ENCODE results near the gene PAH. TPM values are rescaled to one million over a fixed set of nuclear protein-coding genes. Genes with fewer than 3 reads are reported as not detected.

PAH gene
- total and polyA plus RNA-seq, 10 of the 15 experiments (the other 5 are each of a cell fraction or from before 2014, with no cell fraction given), result 0.20 to 4.8 (median 0.55) TPM; not detected in 1

DNA sequence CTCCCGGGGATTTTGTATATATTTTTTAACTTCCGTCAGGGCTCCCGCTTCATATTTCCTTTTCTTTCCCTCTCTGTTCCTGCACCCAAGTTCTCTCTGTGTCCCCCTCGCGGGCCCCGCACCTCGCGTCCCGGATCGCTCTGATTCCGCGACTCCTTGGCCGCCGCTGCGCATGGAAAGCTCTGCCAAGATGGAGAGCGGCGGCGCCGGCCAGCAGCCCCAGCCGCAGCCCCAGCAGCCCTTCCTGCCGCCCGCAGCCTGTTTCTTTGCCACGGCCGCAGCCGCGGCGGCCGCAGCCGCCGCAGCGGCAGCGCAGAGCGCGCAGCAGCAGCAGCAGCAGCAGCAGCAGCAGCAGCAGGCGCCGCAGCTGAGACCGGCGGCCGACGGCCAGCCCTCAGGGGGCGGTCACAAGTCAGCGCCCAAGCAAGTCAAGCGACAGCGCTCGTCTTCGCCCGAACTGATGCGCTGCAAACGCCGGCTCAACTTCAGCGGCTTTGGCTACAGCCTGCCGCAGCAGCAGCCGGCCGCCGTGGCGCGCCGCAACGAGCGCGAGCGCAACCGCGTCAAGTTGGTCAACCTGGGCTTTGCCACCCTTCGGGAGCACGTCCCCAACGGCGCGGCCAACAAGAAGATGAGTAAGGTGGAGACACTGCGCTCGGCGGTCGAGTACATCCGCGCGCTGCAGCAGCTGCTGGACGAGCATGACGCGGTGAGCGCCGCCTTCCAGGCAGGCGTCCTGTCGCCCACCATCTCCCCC, 41.2 kb upstream of the PAH start (continued):
- 0 out of 2 replicates have a peak, but pooled peaks have one; percentile 19 for TF ChIP-seq NR2C1 (IDR thresholded peaks at IDR 0.05)
- TF ChIP-seq HCFC1 (IDR thresholded peaks at IDR 0.05; ENCODE audit: low read length), result no peak
- TF ChIP-seq ZSCAN29 (IDR thresholded peaks at IDR 0.05), result peak; percentile 81
- peak; percentile 93 for TF ChIP-seq HDAC6 (IDR thresholded peaks at IDR 0.05; ENCODE audit: unreplicated experiment)
- peak; percentile 80 for TF ChIP-seq DPF2 (IDR thresholded peaks at IDR 0.05)
- TF ChIP-seq CBX5 (IDR thresholded peaks at IDR 0.05; ENCODE audit: low read depth), result no peak
- no peak for TF ChIP-seq TBL1XR1 (IDR thresholded peaks at IDR 0.05; ENCODE audit: low read depth, low read length)
- TF ChIP-seq, protein P1, sequence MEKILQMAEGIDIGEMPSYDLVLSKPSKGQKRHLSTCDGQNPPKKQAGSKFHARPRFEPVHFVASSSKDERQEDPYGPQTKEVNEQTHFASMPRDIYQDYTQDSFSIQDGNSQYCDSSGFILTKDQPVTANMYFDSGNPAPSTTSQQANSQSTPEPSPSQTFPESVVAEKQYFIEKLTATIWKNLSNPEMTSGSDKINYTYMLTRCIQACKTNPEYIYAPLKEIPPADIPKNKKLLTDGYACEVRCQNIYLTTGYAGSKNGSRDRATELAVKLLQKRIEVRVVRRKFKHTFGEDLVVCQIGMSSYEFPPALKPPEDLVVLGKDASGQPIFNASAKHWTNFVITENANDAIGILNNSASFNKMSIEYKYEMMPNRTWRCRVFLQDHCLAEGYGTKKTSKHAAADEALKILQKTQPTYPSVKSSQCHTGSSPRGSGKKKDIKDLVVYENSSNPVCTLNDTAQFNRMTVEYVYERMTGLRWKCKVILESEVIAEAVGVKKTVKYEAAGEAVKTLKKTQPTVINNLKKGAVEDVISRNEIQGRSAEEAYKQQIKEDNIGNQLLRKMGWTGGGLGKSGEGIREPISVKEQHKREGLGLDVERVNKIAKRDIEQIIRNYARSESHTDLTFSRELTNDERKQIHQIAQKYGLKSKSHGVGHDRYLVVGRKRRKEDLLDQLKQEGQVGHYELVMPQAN (conservative IDR thresholded peaks at IDR 0.05), result peak; percentile 73; the same call in 1 of the 2 replicates
- TF ChIP-seq, protein P2, sequence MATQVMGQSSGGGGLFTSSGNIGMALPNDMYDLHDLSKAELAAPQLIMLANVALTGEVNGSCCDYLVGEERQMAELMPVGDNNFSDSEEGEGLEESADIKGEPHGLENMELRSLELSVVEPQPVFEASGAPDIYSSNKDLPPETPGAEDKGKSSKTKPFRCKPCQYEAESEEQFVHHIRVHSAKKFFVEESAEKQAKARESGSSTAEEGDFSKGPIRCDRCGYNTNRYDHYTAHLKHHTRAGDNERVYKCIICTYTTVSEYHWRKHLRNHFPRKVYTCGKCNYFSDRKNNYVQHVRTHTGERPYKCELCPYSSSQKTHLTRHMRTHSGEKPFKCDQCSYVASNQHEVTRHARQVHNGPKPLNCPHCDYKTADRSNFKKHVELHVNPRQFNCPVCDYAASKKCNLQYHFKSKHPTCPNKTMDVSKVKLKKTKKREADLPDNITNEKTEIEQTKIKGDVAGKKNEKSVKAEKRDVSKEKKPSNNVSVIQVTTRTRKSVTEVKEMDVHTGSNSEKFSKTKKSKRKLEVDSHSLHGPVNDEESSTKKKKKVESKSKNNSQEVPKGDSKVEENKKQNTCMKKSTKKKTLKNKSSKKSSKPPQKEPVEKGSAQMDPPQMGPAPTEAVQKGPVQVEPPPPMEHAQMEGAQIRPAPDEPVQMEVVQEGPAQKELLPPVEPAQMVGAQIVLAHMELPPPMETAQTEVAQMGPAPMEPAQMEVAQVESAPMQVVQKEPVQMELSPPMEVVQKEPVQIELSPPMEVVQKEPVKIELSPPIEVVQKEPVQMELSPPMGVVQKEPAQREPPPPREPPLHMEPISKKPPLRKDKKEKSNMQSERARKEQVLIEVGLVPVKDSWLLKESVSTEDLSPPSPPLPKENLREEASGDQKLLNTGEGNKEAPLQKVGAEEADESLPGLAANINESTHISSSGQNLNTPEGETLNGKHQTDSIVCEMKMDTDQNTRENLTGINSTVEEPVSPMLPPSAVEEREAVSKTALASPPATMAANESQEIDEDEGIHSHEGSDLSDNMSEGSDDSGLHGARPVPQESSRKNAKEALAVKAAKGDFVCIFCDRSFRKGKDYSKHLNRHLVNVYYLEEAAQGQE (IDR thresholded peaks at IDR 0.05; ENCODE audit: low read depth, low read length), result no peak
- no peak for TF ChIP-seq RAD51 (IDR thresholded peaks at IDR 0.05)
- no peak for TF ChIP-seq ESRRA (IDR thresholded peaks at IDR 0.05; ENCODE audit: low read length)
- TF ChIP-seq FOXM1 (IDR thresholded peaks at IDR 0.05; ENCODE audit: low read depth, low read length), result no peak
- 0 out of 2 replicates have a peak, but pooled peaks have one; percentile 69 for TF ChIP-seq NR2F1 (conservative IDR thresholded peaks at IDR 0.05)
- TF ChIP-seq RUNX3 (IDR thresholded peaks at IDR 0.05; ENCODE audit: low read length), result peak; percentile 32; the same call in 1 of the 2 replicates
- TF ChIP-seq IKZF1 (conservative IDR thresholded peaks at IDR 0.05), result peak; percentile 80
- TF ChIP-seq PAX5 (IDR thresholded peaks at IDR 0.05; ENCODE audit: borderline replicate concordance, low read depth, low read length), result peak; percentile 52; the same call in 1 of the 2 replicates
- TF ChIP-seq ZNF24 (IDR thresholded peaks at IDR 0.05), result 0 out of 2 replicates have a peak, but pooled peaks have one; percentile 30
- TF ChIP-seq CHD1 (IDR thresholded peaks at IDR 0.05; ENCODE audit: low read depth, low read length), result no peak

All from GM12878 (cell line).